PC-3 (cell line): ENCODE results near the gene TWNK. TPM values are rescaled to one million over a fixed set of nuclear protein-coding genes. Genes with fewer than 3 reads are reported as not detected.
"Not testable (repeated sequence)": the region's sequence is repeated elsewhere in the genome, so short reads cannot be mapped to it uniquely, and the experiment has no call there.

Experiments
- ATAC-seq: fragments of 200-7000 bp; cut with Tn5 transposase; 2 replicates; pipeline ENCODE4 v1.9.1; 2020; ENCODE audit warnings: mild to moderate bottlenecking, moderate library complexity
- BruUV-seq: library from RNA; stranded (reverse); fragments of 400-500 nt; replicated peaks from 2 replicates; lab custom pipeline; 2021; lab: Mats Ljungman, UMichigan
- CTCF ChIA-PET: fragments of 300-600 bp; sonication (Branson Sonifier 250); formaldehyde crosslinking; loops from one replicate; lab custom pipeline; 2022; ENCODE audit warnings: antibody characterized with exemption; lab: Charles Lee
- POLR2A ChIA-PET: fragments of 300-600 bp; sonication (Branson Sonifier 250); formaldehyde crosslinking; loops from one replicate; lab custom pipeline; 2022; ENCODE audit warnings: antibody characterized with exemption; ENCODE audit not compliant: unreplicated experiment; lab: Charles Lee
- DNase-seq: peaks from one replicate; pipeline ENCODE4 v3.0.0-alpha.2; 2015
- H2AFZ ChIP-seq: fragments of 300-600 bp; sonication (generic); 2 replicates; pipeline ENCODE4 v1.6.0; 2016; ENCODE audit warnings: antibody characterized with exemption, low read length
- H3F3A ChIP-seq: fragments of 300-600 bp; sonication (generic); one replicate; pipeline ENCODE4 v1.6.0; 2017; ENCODE audit warnings: antibody characterized with exemption, low read length, control low read depth, mild to moderate bottlenecking; ENCODE audit not compliant: unreplicated experiment
- H3K27ac ChIP-seq: fragments of 300-600 bp; sonication (generic); 2 replicates; pipeline ENCODE4 v1.5.1; 2016; ENCODE audit warnings: mild to moderate bottlenecking, low read length
- H3K27me3 ChIP-seq: fragments of 300-600 bp; sonication (generic); 2 replicates; pipeline ENCODE4 v1.6.1; 2016; ENCODE audit warnings: low read length, mixed read lengths
- H3K36me3 ChIP-seq: fragments of 300-600 bp; sonication (generic); 2 replicates; pipeline ENCODE4 v1.6.1; 2016; ENCODE audit warnings: low read depth, mixed run types, low read length, mixed read lengths
- H3K4me1 ChIP-seq: fragments of 300-600 bp; sonication (generic); 2 replicates; pipeline ENCODE4 v1.5.1; 2016; ENCODE audit warnings: low read length; ENCODE audit not compliant: insufficient read depth
- H3K4me2 ChIP-seq: fragments of 300-600 bp; sonication (generic); 2 replicates; pipeline ENCODE4 v1.6.0; 2016; ENCODE audit warnings: low read length
- H3K4me3 ChIP-seq: fragments of 300-600 bp; sonication (generic); 2 replicates; pipeline ENCODE4 v1.5.1; 2016; ENCODE audit warnings: mild to moderate bottlenecking, low read length, mixed read lengths
- H3K79me2 ChIP-seq: fragments of 300-600 bp; sonication (generic); 2 replicates; pipeline ENCODE4 v1.6.1; 2017; ENCODE audit warnings: low read length, mixed read lengths
- H3K9ac ChIP-seq: fragments of 300-600 bp; sonication (generic); 2 replicates; pipeline ENCODE4 v1.6.0; 2016; ENCODE audit warnings: mild to moderate bottlenecking, low read length
- H3K9me2 ChIP-seq: fragments of 300-600 bp; sonication (generic); replicated peaks from 2 replicates; pipeline ENCODE4 v1.6.1; 2016; ENCODE audit warnings: mixed run types, low read length, mixed read lengths
- H3K9me3 ChIP-seq: fragments of 300-600 bp; sonication (generic); 2 replicates; pipeline ENCODE4 v1.6.1; 2016; ENCODE audit warnings: low read length, mixed read lengths
- H4K20me1 ChIP-seq: fragments of 300-600 bp; sonication (generic); 2 replicates; pipeline ENCODE4 v1.6.1; 2016; ENCODE audit warnings: low read length, mixed read lengths
- CTCF ChIP-seq: fragments of 300-600 bp; sonication (generic); conservative IDR thresholded peaks from 2 replicates; pipeline ENCODE4 v1.5.1; 2017; ENCODE audit warnings: antibody characterized with exemption, low read depth, mild to moderate bottlenecking, low read length
- EZH2 ChIP-seq: fragments of 300-600 bp; sonication (generic); IDR thresholded peaks from one replicate; pipeline ENCODE4 v1.6.1; 2017; ENCODE audit warnings: antibody characterized with exemption, mild to moderate bottlenecking, low read length; ENCODE audit not compliant: unreplicated experiment
- EZH2phosphoT487 ChIP-seq: fragments of 300-600 bp; sonication (generic); IDR thresholded peaks from 2 replicates; pipeline ENCODE4 v1.6.1; 2018; ENCODE audit warnings: mild to moderate bottlenecking, antibody characterized with exemption, low read length, borderline replicate concordance
- intact Hi-C: fragments of 100-400 bp; cut with micrococcal nuclease; formaldehyde crosslinking; loops from 2 replicates; pipeline ENCODE4 v1.9.0; 2023
- total RNA-seq: library from RNA; depleted of rRNA; stranded (reverse); fragments of >200 nt; gene quantifications from 2 replicates; pipeline ENCODE4 v1.2.3, GENCODE V29; 2014

Gene TWNK
- total RNA-seq, 1 experiment from 2014 or later = 7.5 TPM

- CTCF ChIA-PET = no interaction called here
- Histone ChIP-seq H3K79me2 (no peaks in the 10 kb centered on the region), H3K4me1 (peaks cover 13% of the 10 kb centered on the region; the same call in 1 of the 2 replicates), H3K4me3 (no peak overlapping the region), H3K9me2 (no peaks in the 10 kb centered on the region), H3K27ac (no peak overlapping the region), H3F3A (no peaks in the 10 kb centered on the region), H3K4me2 (no peak overlapping the region), H3K9me3 (no peaks in the 10 kb centered on the region), H3K36me3 (no peaks in the 10 kb centered on the region), H3K27me3 (no peaks in the 10 kb centered on the region), H4K20me1 (no peaks in the 10 kb centered on the region), H3K9ac (no peak overlapping the region), H2AFZ (no peak overlapping the region)
- POLR2A ChIA-PET = no interaction called here
- intact Hi-C loops = no loop called here
- TF ChIP-seq EZH2 (no peak), EZH2phosphoT487 (no peak), CTCF (no peak)
- DNase-seq (no peak), ATAC-seq (no peak)
- BruUV-seq = no TSS peak
Observed at GRCh38 chr10:100972904-100973535, 14.3 kb upstream of the TWNK start.

GRCh38 chr10:100975397-100975796 is 11.9 kb upstream of the TWNK start:
- H3K27ac ChIP-seq, ATAC-seq, H4K20me1 ChIP-seq, H2AFZ ChIP-seq, H3K9me3 ChIP-seq, intact Hi-C loops, H3K4me1 ChIP-seq, CTCF ChIA-PET, BruUV-seq, H3K9ac ChIP-seq, H3K27me3 ChIP-seq, POLR2A ChIA-PET, H3K36me3 ChIP-seq, H3K79me2 ChIP-seq, DNase-seq, H3K4me2 ChIP-seq, H3K9me2 ChIP-seq, H3K4me3 ChIP-seq, H3F3A ChIP-seq: not testable (repeated sequence)

- intact Hi-C loops = no loop called here
- ChIA-PET POLR2A (interaction anchor here (0.6 kb wide), 1 partner anchor 54 kb away, joined by 11 read pairs; no protein-coding TSS in a partner anchor), CTCF (no interaction called here)
- Histone ChIP-seq H3K27me3 (no peaks in the 10 kb centered on the region), H3K79me2 (no peaks in the 10 kb centered on the region), H3K4me3 (no peak overlapping the region), H4K20me1 (no peaks in the 10 kb centered on the region), H3F3A (no peaks in the 10 kb centered on the region), H2AFZ (no peak overlapping the region), H3K9ac (no peak overlapping the region), H3K27ac (no peak overlapping the region), H3K4me1 (0 out of 2 replicates have a peak, but pooled peaks cover 7% of the 10 kb centered on the region), H3K4me2 (0 out of 2 replicates have a peak overlapping the region, but pooled peaks have one; percentile 3), H3K9me2 (no peaks in the 10 kb centered on the region), H3K36me3 (no peaks in the 10 kb centered on the region), H3K9me3 (no peaks in the 10 kb centered on the region)
- peak; percentile 34 for DNase-seq
- TF ChIP-seq CTCF (no peak), EZH2 (no peak), EZH2phosphoT487 (no peak)
- no TSS peak for BruUV-seq
- no peak for ATAC-seq
Observed at GRCh38 chr10:100976906-100977305, 10.4 kb upstream of the TWNK start.
